GM06990 (cell line): ENCODE results near the gene FBXL17.

Experiments used
- DNase-seq: peaks from one replicate; pipeline ENCODE4 v3.0.0-alpha.2; 2011; ENCODE audit not compliant: insufficient read length; ENCODE audit errors: extremely low read depth
- H3K27me3 ChIP-seq: replicated peaks from 2 replicates; pipeline ENCODE4 v1.6.0; 2011; ENCODE audit warnings: low read length; ENCODE audit not compliant: control insufficient read depth, insufficient read depth
- H3K36me3 ChIP-seq: 2 replicates; pipeline ENCODE4 v1.5.1; 2011; ENCODE audit warnings: low read length; ENCODE audit not compliant: control insufficient read depth, insufficient read depth
- H3K4me3 ChIP-seq: replicated peaks from 2 replicates; pipeline ENCODE4 v1.5.1; 2011; ENCODE audit warnings: low read depth, mild to moderate bottlenecking, control low read depth, low read length
- TF ChIP-seq, protein P1 (sequence below): IDR thresholded peaks from 2 replicates; pipeline ENCODE4 v1.5.1; 2011; ENCODE audit warnings: low read length, control low read depth, mild to moderate bottlenecking, inconsistent platforms; ENCODE audit not compliant: insufficient read depth, poor library complexity, severe bottlenecking

FBXL17 gene

DNA sequence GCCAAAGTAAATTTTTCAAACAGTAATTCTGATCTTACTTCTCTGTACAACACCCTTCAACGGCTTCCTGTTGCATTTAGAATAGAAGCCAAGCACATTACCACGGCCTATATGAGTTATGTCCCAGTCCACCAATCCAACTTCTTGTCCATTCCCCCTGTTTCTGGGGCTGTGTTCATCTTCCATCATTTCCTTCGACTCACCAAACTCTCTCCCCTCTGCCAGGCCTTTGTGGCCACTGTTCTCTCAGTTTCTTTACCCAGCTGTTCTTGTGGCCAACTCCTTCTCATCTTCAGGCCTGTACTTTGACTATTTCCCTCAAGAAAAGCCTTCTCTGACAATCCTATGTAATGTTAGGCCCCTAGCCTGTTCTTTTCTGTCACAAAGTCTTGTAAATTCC is 451.8 kb downstream of the FBXL17 start:
- Histone ChIP-seq H3K36me3 (no peaks in the 10 kb centered on the region), H3K27me3 (no peaks in the 10 kb centered on the region), H3K4me3 (no peak overlapping the region)
- TF ChIP-seq, protein P1, sequence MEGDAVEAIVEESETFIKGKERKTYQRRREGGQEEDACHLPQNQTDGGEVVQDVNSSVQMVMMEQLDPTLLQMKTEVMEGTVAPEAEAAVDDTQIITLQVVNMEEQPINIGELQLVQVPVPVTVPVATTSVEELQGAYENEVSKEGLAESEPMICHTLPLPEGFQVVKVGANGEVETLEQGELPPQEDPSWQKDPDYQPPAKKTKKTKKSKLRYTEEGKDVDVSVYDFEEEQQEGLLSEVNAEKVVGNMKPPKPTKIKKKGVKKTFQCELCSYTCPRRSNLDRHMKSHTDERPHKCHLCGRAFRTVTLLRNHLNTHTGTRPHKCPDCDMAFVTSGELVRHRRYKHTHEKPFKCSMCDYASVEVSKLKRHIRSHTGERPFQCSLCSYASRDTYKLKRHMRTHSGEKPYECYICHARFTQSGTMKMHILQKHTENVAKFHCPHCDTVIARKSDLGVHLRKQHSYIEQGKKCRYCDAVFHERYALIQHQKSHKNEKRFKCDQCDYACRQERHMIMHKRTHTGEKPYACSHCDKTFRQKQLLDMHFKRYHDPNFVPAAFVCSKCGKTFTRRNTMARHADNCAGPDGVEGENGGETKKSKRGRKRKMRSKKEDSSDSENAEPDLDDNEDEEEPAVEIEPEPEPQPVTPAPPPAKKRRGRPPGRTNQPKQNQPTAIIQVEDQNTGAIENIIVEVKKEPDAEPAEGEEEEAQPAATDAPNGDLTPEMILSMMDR, result no peak
- DNase-seq, result no peak

DNA sequence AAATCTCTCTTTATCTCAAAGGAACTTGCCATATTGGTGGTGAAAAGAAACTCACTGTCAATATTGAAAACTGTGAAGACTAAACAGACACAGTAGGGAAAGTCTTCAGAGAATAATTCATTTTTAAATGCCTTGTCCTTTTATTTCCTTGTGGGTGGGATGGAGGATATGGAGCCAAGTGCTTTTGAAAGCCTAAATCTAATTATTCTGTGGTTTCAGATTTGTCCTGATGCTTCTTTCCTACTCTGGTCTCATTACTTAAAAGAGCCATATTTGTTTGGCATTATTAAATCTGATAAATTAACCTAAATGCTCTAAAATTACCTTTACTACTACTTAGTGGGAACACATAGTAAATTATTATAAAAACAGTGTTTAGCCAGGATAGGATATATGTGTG is 452.8 kb downstream of the FBXL17 start:
- TF ChIP-seq, protein P1, result no peak
- H3K36me3 ChIP-seq, result no peaks in the 10 kb centered on the region

DNA sequence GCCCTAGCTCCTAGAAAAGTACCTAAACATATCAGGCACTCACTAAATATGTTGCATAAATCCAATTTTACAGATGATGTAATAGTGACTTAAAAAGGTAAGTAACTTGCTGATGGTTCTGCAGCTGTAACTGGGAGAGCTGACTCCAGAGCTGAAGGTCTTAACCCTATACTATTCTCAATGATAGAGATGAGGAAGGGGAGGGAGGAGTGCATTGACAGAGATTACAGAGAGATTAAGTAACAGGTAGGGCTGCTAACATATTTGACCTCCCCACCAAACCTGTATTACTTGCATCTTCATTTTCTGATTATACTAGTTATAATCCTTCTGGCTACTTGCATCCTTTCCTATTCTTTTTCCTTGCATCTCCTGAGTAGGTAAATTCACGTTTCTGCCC is 455.8 kb downstream of the FBXL17 start:
- no peak for DNase-seq
- H3K4me3 ChIP-seq, result no peak overlapping the region
- H3K36me3 ChIP-seq, result no peaks in the 10 kb centered on the region
- H3K27me3 ChIP-seq, result no peaks in the 10 kb centered on the region
- TF ChIP-seq, protein P1, result no peak

More for the DNA sequence above, 452.8 kb downstream of the FBXL17 start:
- Histone ChIP-seq H3K4me3 (no peak overlapping the region), H3K27me3 (no peaks in the 10 kb centered on the region)
- no peak for DNase-seq

DNA sequence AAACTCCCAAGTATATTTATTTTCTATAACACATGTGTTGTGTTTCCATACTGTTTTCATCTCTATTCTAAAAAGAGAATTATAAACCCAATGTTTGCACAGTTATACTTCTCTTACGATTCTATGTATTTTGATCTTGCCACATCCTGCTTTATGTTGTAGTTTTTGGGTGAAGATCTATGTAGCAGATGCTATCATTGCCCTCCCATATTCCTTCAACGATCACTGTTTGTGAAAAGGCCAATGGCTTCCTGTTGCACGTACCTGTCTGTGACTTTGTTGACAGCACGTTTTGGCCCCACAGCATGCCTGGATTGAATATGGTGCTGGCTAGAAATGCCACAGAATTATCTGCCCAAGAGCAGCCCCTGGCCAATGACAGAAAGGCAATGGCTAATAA is 456.7 kb downstream of the FBXL17 start:
- no peak overlapping the region for H3K4me3 ChIP-seq
- no peak for DNase-seq
- H3K36me3 ChIP-seq, result no peaks in the 10 kb centered on the region
- no peaks in the 10 kb centered on the region for H3K27me3 ChIP-seq
- TF ChIP-seq, protein P1, result no peak

DNA sequence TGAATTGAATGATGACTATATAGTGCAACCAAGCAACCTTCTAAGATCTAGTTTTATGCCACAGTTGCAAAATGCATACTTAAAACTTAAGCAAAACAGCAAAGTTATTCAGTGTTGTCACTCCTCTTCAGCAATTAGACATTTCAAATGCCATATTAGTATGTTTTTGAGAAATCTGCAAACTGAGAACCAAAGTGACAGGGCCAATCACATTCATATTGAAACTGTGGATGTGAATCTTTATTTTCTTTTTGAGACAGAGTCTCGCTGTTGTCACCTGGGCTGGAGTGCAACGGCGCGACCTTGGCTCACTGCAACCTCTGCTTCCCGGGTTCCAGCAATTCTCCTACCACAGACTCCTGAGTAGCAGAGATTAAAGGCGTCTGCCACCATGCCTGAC is 461.9 kb downstream of the FBXL17 start:
- Histone ChIP-seq H3K4me3 (no peak overlapping the region), H3K36me3 (no peaks in the 10 kb centered on the region), H3K27me3 (no peaks in the 10 kb centered on the region)
- TF ChIP-seq, protein P1, result no peak
- no peak for DNase-seq

DNA sequence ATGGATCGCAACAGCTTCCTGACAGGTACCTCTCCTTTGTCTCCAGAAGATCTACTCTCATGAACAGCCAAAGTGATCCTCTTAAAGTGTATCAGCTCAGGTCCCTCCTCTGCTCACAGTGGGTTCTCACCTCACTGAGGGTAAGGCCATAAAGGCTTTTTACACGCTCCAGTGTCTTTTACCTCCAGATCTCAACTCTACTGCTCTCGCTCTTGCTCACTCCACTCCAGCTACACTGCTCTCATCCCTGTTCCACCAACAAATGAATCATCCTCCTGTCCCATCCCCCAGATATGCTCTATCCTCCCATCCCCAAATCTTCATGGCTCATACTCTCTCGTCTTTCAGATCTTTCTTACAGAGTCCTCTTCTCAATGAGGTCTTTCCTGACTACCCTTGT is 462.5 kb downstream of the FBXL17 start:
- Histone ChIP-seq H3K4me3 (no peak overlapping the region), H3K36me3 (no peaks in the 10 kb centered on the region), H3K27me3 (no peaks in the 10 kb centered on the region)
- no peak for DNase-seq
- TF ChIP-seq, protein P1, result no peak
